SU-DHL-6 (cell line): ENCODE data around the gene MYO7B.

Experiments
- H2AFZ ChIP-seq: fragments of 200-600 bp; sonication (generic); 2 replicates; pipeline ENCODE4 v1.6.1; 2014; ENCODE audit warnings: low read depth, mild to moderate bottlenecking, moderate library complexity, mixed read lengths, antibody characterized with exemption, low read length; ENCODE audit not compliant: severe bottlenecking
- H3F3A ChIP-seq: fragments of 200-600 bp; shearing (Covaris generic); 2 replicates; pipeline ENCODE4 v1.6.0; 2016; ENCODE audit warnings: antibody characterized with exemption, mild to moderate bottlenecking; ENCODE audit not compliant: insufficient read depth
- H3K27ac ChIP-seq: fragments of 200-600 bp; sonication (generic); 2 replicates; pipeline ENCODE4 v1.5.1; 2016; ENCODE audit warnings: low read depth, mild to moderate bottlenecking, low read length, moderate library complexity, mixed read lengths
- H3K27me3 ChIP-seq: fragments of 200-600 bp; sonication (generic), shearing (Covaris generic); 2 replicates; pipeline ENCODE4 v1.6.0; 2014; ENCODE audit warnings: mild to moderate bottlenecking, low read length
- H3K36me3 ChIP-seq: fragments of 200-600 bp; sonication (generic); 2 replicates; pipeline ENCODE4 v1.6.1; 2014; ENCODE audit warnings: mild to moderate bottlenecking, low read length, mixed read lengths
- H3K4me2 ChIP-seq: fragments of 300-600, 200-600 bp; shearing (Covaris generic), sonication (generic); 2 replicates; pipeline ENCODE4 v1.6.0; 2014; ENCODE audit warnings: low read length, low read depth, mild to moderate bottlenecking; ENCODE audit not compliant: poor library complexity, severe bottlenecking
- H3K4me3 ChIP-seq: fragments of 200-600 bp; sonication (generic); 2 replicates; pipeline ENCODE4 v1.5.1; 2014; ENCODE audit warnings: antibody characterized with exemption, low read length, mild to moderate bottlenecking, mixed read lengths; ENCODE audit not compliant: insufficient read depth, poor library complexity, severe bottlenecking
- H3K79me2 ChIP-seq: fragments of 200-600 bp; sonication (generic); 2 replicates; pipeline ENCODE4 v1.6.1; 2014; ENCODE audit warnings: mild to moderate bottlenecking, low read length, moderate library complexity; ENCODE audit not compliant: insufficient read depth
- H3K9ac ChIP-seq: fragments of 200-600 bp; sonication (generic); 2 replicates; pipeline ENCODE4 v1.7.0; 2014; ENCODE audit warnings: mild to moderate bottlenecking, low read length
- H3K9me2 ChIP-seq: fragments of 200-600 bp; sonication (generic); replicated peaks from 2 replicates; pipeline ENCODE4 v1.6.1; 2014; ENCODE audit warnings: low read length; ENCODE audit not compliant: insufficient read depth
- H3K9me3 ChIP-seq: fragments of 200-600 bp; sonication (generic); 2 replicates; pipeline ENCODE4 v1.6.1; 2014; ENCODE audit warnings: low read length, mixed read lengths; ENCODE audit not compliant: insufficient read depth
- H4K20me1 ChIP-seq: fragments of 200-600 bp; sonication (generic); 2 replicates; pipeline ENCODE4 v1.6.1; 2014; ENCODE audit warnings: low read depth, mild to moderate bottlenecking, antibody characterized with exemption, low read length, moderate library complexity, mixed read lengths
- EZH2phosphoT487 ChIP-seq: fragments of 200-600 bp; sonication (generic), shearing (Covaris generic); conservative IDR thresholded peaks from 2 replicates; pipeline ENCODE4 v1.6.1; 2018; ENCODE audit warnings: mild to moderate bottlenecking, antibody characterized with exemption, low read length, moderate library complexity, mixed read lengths
- TF ChIP-seq, protein P1 (sequence below): fragments of 200-600 bp; sonication (generic); IDR thresholded peaks from one replicate; pipeline ENCODE4 v1.5.1; 2017; ENCODE audit warnings: antibody characterized with exemption, mild to moderate bottlenecking, low read length, moderate library complexity; ENCODE audit not compliant: insufficient read depth, poor library complexity, severe bottlenecking

MYO7B gene

DNA sequence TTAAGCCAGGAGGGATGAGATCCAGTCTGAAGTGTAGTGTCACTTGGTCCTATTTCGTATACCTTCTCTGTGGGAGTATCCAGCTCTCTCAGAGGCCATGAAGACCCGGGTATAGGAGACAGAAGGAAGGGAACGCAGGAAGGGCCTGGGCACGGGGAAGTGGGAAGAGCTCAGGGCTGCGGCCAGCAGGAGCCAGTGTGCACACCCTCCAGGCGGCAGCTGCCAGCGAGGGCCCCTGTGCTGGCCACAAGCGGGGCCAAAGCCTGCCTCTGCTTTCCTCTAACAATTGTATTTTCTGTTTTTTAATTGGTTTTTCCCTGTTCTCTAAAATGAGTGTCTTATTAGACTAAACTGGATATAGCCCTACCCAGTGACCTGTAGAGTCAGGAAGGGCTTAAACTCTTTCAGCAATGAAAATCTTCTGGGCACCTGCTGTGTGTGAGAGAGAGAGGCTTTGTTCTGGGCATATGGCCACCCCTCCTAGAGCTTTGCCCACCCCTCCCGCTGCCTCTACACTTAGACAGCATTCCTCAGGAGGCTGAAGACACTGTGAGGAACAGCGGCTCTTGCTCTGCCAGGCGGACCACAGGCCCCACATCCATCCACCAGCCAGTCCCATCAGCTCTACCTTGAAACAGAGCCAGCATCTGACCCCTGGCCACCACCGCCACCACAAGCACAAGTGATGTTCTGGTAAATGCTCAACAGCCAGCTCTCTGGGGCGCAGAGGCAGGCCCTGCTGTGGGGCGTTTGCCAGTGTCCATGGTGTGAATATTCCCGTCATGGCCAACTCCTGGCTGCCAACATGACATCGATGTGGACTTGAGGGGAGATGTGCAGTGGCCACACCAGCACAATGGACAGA, 120.0 kb downstream of the MYO7B start:
- H3K79me2 ChIP-seq, result no peaks in the 10 kb centered on the region
- no peaks in the 10 kb centered on the region for H3K27me3 ChIP-seq
- no peaks in the 10 kb centered on the region for H3F3A ChIP-seq
- no peaks in the 10 kb centered on the region for H3K9me2 ChIP-seq
- no peaks in the 10 kb centered on the region for H3K9me3 ChIP-seq
- H3K36me3 ChIP-seq, result no peaks in the 10 kb centered on the region
- H3K4me3 ChIP-seq, result no peak overlapping the region
- no peak overlapping the region for H2AFZ ChIP-seq
- H4K20me1 ChIP-seq, result no peaks in the 10 kb centered on the region
- H3K4me2 ChIP-seq, result no peak overlapping the region
- no peak overlapping the region for H3K9ac ChIP-seq
- no peak overlapping the region for H3K27ac ChIP-seq
- TF ChIP-seq EZH2phosphoT487, result no peak
- TF ChIP-seq, protein P1, sequence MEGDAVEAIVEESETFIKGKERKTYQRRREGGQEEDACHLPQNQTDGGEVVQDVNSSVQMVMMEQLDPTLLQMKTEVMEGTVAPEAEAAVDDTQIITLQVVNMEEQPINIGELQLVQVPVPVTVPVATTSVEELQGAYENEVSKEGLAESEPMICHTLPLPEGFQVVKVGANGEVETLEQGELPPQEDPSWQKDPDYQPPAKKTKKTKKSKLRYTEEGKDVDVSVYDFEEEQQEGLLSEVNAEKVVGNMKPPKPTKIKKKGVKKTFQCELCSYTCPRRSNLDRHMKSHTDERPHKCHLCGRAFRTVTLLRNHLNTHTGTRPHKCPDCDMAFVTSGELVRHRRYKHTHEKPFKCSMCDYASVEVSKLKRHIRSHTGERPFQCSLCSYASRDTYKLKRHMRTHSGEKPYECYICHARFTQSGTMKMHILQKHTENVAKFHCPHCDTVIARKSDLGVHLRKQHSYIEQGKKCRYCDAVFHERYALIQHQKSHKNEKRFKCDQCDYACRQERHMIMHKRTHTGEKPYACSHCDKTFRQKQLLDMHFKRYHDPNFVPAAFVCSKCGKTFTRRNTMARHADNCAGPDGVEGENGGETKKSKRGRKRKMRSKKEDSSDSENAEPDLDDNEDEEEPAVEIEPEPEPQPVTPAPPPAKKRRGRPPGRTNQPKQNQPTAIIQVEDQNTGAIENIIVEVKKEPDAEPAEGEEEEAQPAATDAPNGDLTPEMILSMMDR, result no peak

GRCh38 chr2:127656569-127657231, 121.2 kb downstream of the MYO7B start:
- H3K79me2 ChIP-seq, result no peaks in the 10 kb centered on the region
- no peaks in the 10 kb centered on the region for H3K9me2 ChIP-seq
- H3K36me3 ChIP-seq, result no peaks in the 10 kb centered on the region
- H3K27me3 ChIP-seq, result no peaks in the 10 kb centered on the region
- no peaks in the 10 kb centered on the region for H3K9me3 ChIP-seq
- no peak overlapping the region for H2AFZ ChIP-seq
- no peak overlapping the region for H3K4me3 ChIP-seq
- no peak overlapping the region for H3K9ac ChIP-seq
- H3K4me2 ChIP-seq, result no peak overlapping the region
- no peaks in the 10 kb centered on the region for H3F3A ChIP-seq
- TF ChIP-seq EZH2phosphoT487, result no peak
- TF ChIP-seq, protein P1, result no peak
- no peak overlapping the region for H3K27ac ChIP-seq
- no peaks in the 10 kb centered on the region for H4K20me1 ChIP-seq

DNA sequence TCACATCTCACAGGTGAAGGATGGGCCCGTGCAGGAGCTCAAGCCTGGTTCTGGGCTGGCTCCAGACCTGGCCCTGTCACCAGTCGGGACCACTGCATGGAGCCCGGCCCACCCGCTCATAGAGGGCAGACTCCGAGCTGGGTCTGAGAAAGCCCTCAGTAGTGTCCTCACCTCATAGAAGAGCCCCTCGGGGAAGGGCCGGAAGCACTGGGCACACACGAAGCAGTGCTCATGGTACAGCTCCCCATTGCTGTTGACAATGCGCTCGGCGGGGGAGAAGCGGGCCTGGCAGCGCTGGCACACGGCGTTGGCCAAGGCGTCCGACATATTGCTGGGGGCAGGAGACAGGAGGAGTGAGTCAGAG, 121.7 kb downstream of the MYO7B start:
- no peak for TF ChIP-seq EZH2phosphoT487
- TF ChIP-seq, protein P1, result no peak
- H2AFZ ChIP-seq, result no peak overlapping the region

More for the DNA sequence above, 121.7 kb downstream of the MYO7B start:
- no peaks in the 10 kb centered on the region for H3K27me3 ChIP-seq
- no peaks in the 10 kb centered on the region for H3K9me2 ChIP-seq
- no peak overlapping the region for H3K27ac ChIP-seq
- no peak overlapping the region for H3K9ac ChIP-seq
- H3K79me2 ChIP-seq, result no peaks in the 10 kb centered on the region
- no peaks in the 10 kb centered on the region for H3K9me3 ChIP-seq
- H3K4me2 ChIP-seq, result no peak overlapping the region
- H3K4me3 ChIP-seq, result no peak overlapping the region
- no peaks in the 10 kb centered on the region for H4K20me1 ChIP-seq
- no peaks in the 10 kb centered on the region for H3F3A ChIP-seq
- H3K36me3 ChIP-seq, result no peaks in the 10 kb centered on the region
